EL (cell line): ENCODE results near the gene DDX39B.
A peak's percentile ranks its signal among the peaks of the same experiment; 100 is the strongest.

Source experiments
- DNase-seq: peaks from one replicate; pipeline ENCODE4 v3.0.0-alpha.2; 2016

DDX39B gene

GRCh38 chr6:31546958-31547726 is 5.3 kb upstream of the DDX39B start, which contains the start of gene NFKBIL1:
TSS of gene NFKBIL1 (plus strand) at chr6:31547608. CDS start at chr6:31547695, 87 bp downstream.
- DNase-seq, result peak; percentile 98

GRCh38 chr6:31546339-31546957 is 4.6 kb upstream of the DDX39B start, which contains the start of gene ATP6V1G2:
TSS of gene ATP6V1G2 (minus strand) at chr6:31546608. CDS start at chr6:31546559, 49 bp downstream.
- DNase-seq, result peak; percentile 93

GRCh38 chr6:31545291-31545690 is 3.5 kb upstream of the DDX39B start:
- DNase-seq, result no peak

- no peak for DNase-seq
Measured at GRCh38 chr6:31544676-31545075, 2.9 kb upstream of the DDX39B start.

GRCh38 chr6:31543639-31544038 is 1.8 kb upstream of the DDX39B start:
- no peak for DNase-seq

GRCh38 chr6:31541059-31541657 is 645 bp downstream of the DDX39B start:
- DNase-seq, result peak; percentile 56

GRCh38 chr6:31540640-31541039 is 1.2 kb downstream of the DDX39B start:
- no peak for DNase-seq

- no peak for DNase-seq
Measured at GRCh38 chr6:31538805-31539400, 2.9 kb downstream of the DDX39B start.

GRCh38 chr6:31535538-31536324 is 6.1 kb downstream of the DDX39B start:
- no peak for DNase-seq

GRCh38 chr6:31534521-31535040 is 7.2 kb downstream of the DDX39B start:
- DNase-seq, result no peak

GRCh38 chr6:31534011-31534410 is 7.8 kb downstream of the DDX39B start:
- no peak for DNase-seq

GRCh38 chr6:31533455-31533841 is 8.4 kb downstream of the DDX39B start:
- no peak for DNase-seq

- DNase-seq, result no peak
Measured at GRCh38 chr6:31532644-31533454, 9.0 kb downstream of the DDX39B start.

- DNase-seq, result no peak
Measured at GRCh38 chr6:31531771-31532643, 9.8 kb downstream of the DDX39B start.

- no peak for DNase-seq
Measured at GRCh38 chr6:31531162-31531561, 10.6 kb downstream of the DDX39B start.

- DNase-seq, result no peak
Measured at GRCh38 chr6:31530659-31531058, 11.1 kb downstream of the DDX39B start.

GRCh38 chr6:31529329-31530150 is 12.3 kb downstream of the DDX39B start:
- DNase-seq, result no peak

GRCh38 chr6:31528821-31529328 is 12.9 kb downstream of the DDX39B start, which contains the start of gene MCCD1:
TSS of gene MCCD1 (plus strand) at chr6:31528962. CDS start at chr6:31529015, 53 bp downstream.
- no peak for DNase-seq

GRCh38 chr6:31528307-31528777 is 13.5 kb downstream of the DDX39B start:
- peak; percentile 29 for DNase-seq
